RWPE2 (cell line): ENCODE measurements around the gene AFAP1L1.

Experiments
- ATAC-seq: fragments of 200-7000 bp; cut with Tn5 transposase; 3 replicates; pipeline ENCODE4 v1.9.1; 2021; ENCODE audit warnings: low read depth
- DNase-seq: peaks from one replicate; pipeline ENCODE4 v3.0.0-alpha.2; 2020; ENCODE audit warnings: low spot score
- H3K27ac ChIP-seq: fragments of 450-650 bp; 2 replicates; pipeline ENCODE4 v1.5.1; 2017; ENCODE audit warnings: mild to moderate bottlenecking; ENCODE audit not compliant: poor library complexity, severe bottlenecking
- H3K27me3 ChIP-seq: fragments of 250-450 bp; sonication (Bioruptor Pico); 2 replicates; pipeline ENCODE4 v1.5.1; 2021; ENCODE audit warnings: mild to moderate bottlenecking, moderate library complexity; ENCODE audit not compliant: insufficient read depth, poor library complexity, severe bottlenecking
- H3K36me3 ChIP-seq: fragments of 250-450 bp; sonication (Bioruptor Pico); 2 replicates; pipeline ENCODE4 v1.5.1; 2020; ENCODE audit warnings: low read depth, mild to moderate bottlenecking, moderate library complexity
- H3K4me1 ChIP-seq: fragments of 250-450 bp; sonication (Bioruptor Pico); 2 replicates; pipeline ENCODE4 v1.5.1; 2021; ENCODE audit warnings: mild to moderate bottlenecking, moderate library complexity; ENCODE audit not compliant: insufficient read depth, poor library complexity, severe bottlenecking
- H3K4me3 ChIP-seq: fragments of 250-450 bp; sonication (Bioruptor Pico); 2 replicates; pipeline ENCODE4 v1.5.1; 2021; ENCODE audit warnings: mild to moderate bottlenecking, moderate library complexity; ENCODE audit not compliant: severe bottlenecking
- H3K9me3 ChIP-seq: fragments of 250-450 bp; sonication (Bioruptor Pico); 2 replicates; pipeline ENCODE4 v1.5.1; 2021; ENCODE audit warnings: mild to moderate bottlenecking, moderate library complexity; ENCODE audit not compliant: severe bottlenecking
- CTCF ChIP-seq: fragments of 450-650 bp; IDR thresholded peaks from one replicate; pipeline ENCODE4 v1.5.1; 2017; ENCODE audit warnings: mild to moderate bottlenecking, moderate library complexity; ENCODE audit not compliant: poor library complexity, severe bottlenecking

Gene AFAP1L1

GRCh38 chr5:149299451-149300054 lies 27.9 kb downstream of the AFAP1L1 start:
- peaks cover 15% of the 10 kb centered on the region for H3K4me1 ChIP-seq
- no peaks in the 10 kb centered on the region for H3K27me3 ChIP-seq
- no peak for TF ChIP-seq CTCF
- H3K9me3 ChIP-seq: no peaks in the 10 kb centered on the region
- DNase-seq (no peak), ATAC-seq (no peak)
- H3K27ac ChIP-seq: no peak overlapping the region
- H3K4me3 ChIP-seq: no peak overlapping the region
- H3K36me3 ChIP-seq: peaks cover 14% of the 10 kb centered on the region; the same call in 1 of the 2 replicates

- Histone ChIP-seq H3K36me3 (peaks cover 14% of the 10 kb centered on the region; the same call in 1 of the 2 replicates), H3K27ac (no peak overlapping the region), H3K4me1 (peaks cover 14% of the 10 kb centered on the region), H3K9me3 (no peaks in the 10 kb centered on the region), H3K4me3 (no peak overlapping the region), H3K27me3 (no peaks in the 10 kb centered on the region)
- TF ChIP-seq CTCF: no peak
- no peak for ATAC-seq
- DNase-seq: no peak
These were observed 28.8 kb downstream of the AFAP1L1 start for GRCh38 chr5:149300441-149300840.

GRCh38 chr5:149301049-149301743 lies 29.5 kb downstream of the AFAP1L1 start:
- H3K9me3 ChIP-seq: no peaks in the 10 kb centered on the region
- no peak overlapping the region for H3K4me3 ChIP-seq
- no peak for TF ChIP-seq CTCF
- H3K4me1 ChIP-seq: peaks cover 7% of the 10 kb centered on the region
- peaks cover 14% of the 10 kb centered on the region; the same call in 1 of the 2 replicates for H3K36me3 ChIP-seq
- no peaks in the 10 kb centered on the region for H3K27me3 ChIP-seq
- H3K27ac ChIP-seq: no peak overlapping the region
- ATAC-seq: no peak
- DNase-seq: no peak

GRCh38 chr5:149301744-149302380 lies 30.2 kb downstream of the AFAP1L1 start:
- peaks cover 1% of the 10 kb centered on the region for H3K4me1 ChIP-seq
- no peak for DNase-seq
- no peak overlapping the region for H3K27ac ChIP-seq

More at GRCh38 chr5:149301744-149302380, 30.2 kb downstream of the AFAP1L1 start:
- Histone ChIP-seq H3K9me3 (no peaks in the 10 kb centered on the region), H3K36me3 (peaks cover 20% of the 10 kb centered on the region; the same call in 1 of the 2 replicates), H3K27me3 (no peaks in the 10 kb centered on the region), H3K4me3 (no peak overlapping the region)
- TF ChIP-seq CTCF: no peak
- no peak for ATAC-seq
